Adrenal gland (tissue), 12 donors: ENCODE data around the gene A1BG. TPM values are rescaled to one million over a fixed set of nuclear protein-coding genes. Genes with fewer than 3 reads are reported as not detected.

Experiments used
- DNase-seq, 7 donors: peaks; one replicate each; pipeline ENCODE4 v3.0.0-alpha.2; 2019 to 2020
- H3K27ac ChIP-seq, 5 donors: fragments of 200-600 bp; sonication (generic) in 4 of 5; 1 replicate in 3 of 5; 2 replicates in 2 of 5; pipeline versions ENCODE4 v1.5.1 to v1.8.0; 2016 to 2020; ENCODE audit warnings: mild to moderate bottlenecking in 1 of 5
- H3K27me3 ChIP-seq: fragments of 200-600 bp; 2 replicates; pipeline ENCODE4 v1.8.0; 2021
- H3K36me3 ChIP-seq, 2 donors: fragments of 200-600 bp; replicated peaks in 1 of 2; 1 replicate in 1 of 2; 2 replicates in 1 of 2; pipeline versions ENCODE4 v1.5.1 to v1.8.0; 2018 to 2022
- H3K4me1 ChIP-seq, 2 donors: fragments of 200-600 bp; replicated peaks in 1 of 2; 1 replicate in 1 of 2; 2 replicates in 1 of 2; pipeline versions ENCODE4 v1.5.1 to v1.8.0; 2018 to 2021
- H3K4me3 ChIP-seq, 4 donors: fragments of 200-600 bp; sonication (generic) in 3 of 4; one replicate each; pipeline ENCODE4 v1.5.1; 2016 to 2018
- H3K9me3 ChIP-seq, 3 donors: fragments of 200-600 bp; sonication (generic) in 1 of 3; replicated peaks in 1 of 3; 1 replicate in 2 of 3; 2 replicates in 1 of 3; pipeline versions ENCODE4 v1.5.1 to v1.8.0; 2016 to 2021
- CTCF ChIP-seq, 6 experiments: fragments of 450-650 bp in 4 of 6; fragments of 200-600 bp in 2 of 6; sonication (generic) in 1 of 6; IDR thresholded peaks; 1 replicate in 5 of 6; 2 replicates in 1 of 6; pipeline versions ENCODE4 v1.5.1 to v1.8.0; 2016 to 2021; ENCODE audit warnings: antibody characterized with exemption in 6 of 6, mild to moderate bottlenecking in 2 of 6, moderate library complexity in 1 of 6
- POLR2A ChIP-seq, 2 donors: fragments of 450-650 bp; IDR thresholded peaks; one replicate each; pipeline ENCODE4 v1.6.1; 2017; ENCODE audit warnings: antibody characterized with exemption in 2 of 2, mild to moderate bottlenecking in 2 of 2, moderate library complexity in 1 of 2
- WGBS, 4 donors: extraction: QIAGEN DNeasy Blood & Tissue Kit in 2 of 4; methylation state at CpG; one replicate each; pipeline versions ENCODE4 v1.1.5 to v1.1.7; 2013 to 2017; 5-methylcytosine and 5-hydroxymethylcytosine counted together
- intact Hi-C, 2 donors: fragments of 100-400 bp; cut with DNase I; formaldehyde crosslinking; loops; one replicate each; pipeline versions ENCODE4 v1.14.1 to v1.15.0; 2022 to 2023
- polyA plus RNA-seq, 3 donors: library from polyadenylated mRNA; stranded (reverse); fragments of 200-250 nt in 2 of 3; fragments of 350-450 nt in 1 of 3; fragmentation: Illumina TruSeq in 1 of 3; extraction: RNeasy Lipid Tissue Mini Kit (QIAGEN cat#74804) in 1 of 3; gene quantifications; one replicate each; pipeline ENCODE4 v1.2.3, GENCODE V29; 2013 to 2014
- total RNA-seq, 9 donors: library from RNA; depleted of rRNA in 4 of 9; stranded (reverse); fragments of >200 nt in 4 of 9; fragments of 120-200 nt in 1 of 9; fragmentation: NEBNext Ultra II Directional in 1 of 9; extraction: Animal tissue kit (Norgen Biotek cat#: 25700) in 1 of 9; gene quantifications; one replicate each; pipeline versions ENCODE4 v1.1.0 to v1.2.4, GENCODE V29; 2013 to 2023
- donor health status: healthy with polysubstance abuse.
- donor health status: Bipolar disorder and iron deficiency.
- donor health status: DM: yes; HTN: yes; CAD: no.
- donor health status: DM: no; HTN: no; CAD: no.
- donor health status: DM: no; HTN: no; CAD: no.
- donor health status: DM: yes; HTN: yes; CAD: no.

A1BG gene
- total and polyA plus RNA-seq, 12 donors: 0.39 to 41.3 (median 6.6) TPM; not detected in 1

GRCh38 chr19:58394821-58395219, 41.5 kb upstream of the A1BG start:
- Histone ChIP-seq H3K27ac (no peak overlapping the region), H3K4me3 (no peak overlapping the region), H3K36me3 (peaks cover 0 to 47% of the 10 kb centered on the region in 2 donors), H3K4me1 (peaks cover 0 to 4% of the 10 kb centered on the region in 2 donors), H3K27me3 (peaks cover 4% of the 10 kb centered on the region), H3K9me3 (no peaks in the 10 kb centered on the region)
- no peak for DNase-seq
- intact Hi-C loops: no loop called here
- 62 to 93% (median 68%) methylated on average over 2 to 3 of the region's 3 CpGs for WGBS, 4 donors
- no peak for TF ChIP-seq CTCF (IDR thresholded peaks at IDR 0.05)

- intact Hi-C loops: no loop called here
- 84 to 92% (median 87%) methylated on average over 4 of the region's 4 CpGs for WGBS, 4 donors
- no peak for TF ChIP-seq POLR2A (IDR thresholded peaks at IDR 0.05)
These were observed 40.4 kb upstream of the A1BG start for GRCh38 chr19:58393725-58394033.

GRCh38 chr19:58392945-58393724, 39.8 kb upstream of the A1BG start:
- 87 to 94% (median 91%) methylated on average over 17 to 26 of the region's 26 CpGs for WGBS, 4 donors
- no peak for DNase-seq
- TF ChIP-seq POLR2A (IDR thresholded peaks at IDR 0.05) (no peak), CTCF (IDR thresholded peaks at IDR 0.05) (no peak)
- H3K27ac ChIP-seq: no peak overlapping the region
- no peak overlapping the region for H3K4me3 ChIP-seq
- peaks cover 4% of the 10 kb centered on the region for H3K27me3 ChIP-seq
- H3K36me3 ChIP-seq: peaks cover 0 to 58% of the 10 kb centered on the region in 2 donors
- H3K9me3 ChIP-seq: no peaks in the 10 kb centered on the region
- intact Hi-C loops: no loop called here
- peaks cover 5 to 6% of the 10 kb centered on the region in 2 donors for H3K4me1 ChIP-seq

More at GRCh38 chr19:58393725-58394033, 40.4 kb upstream of the A1BG start:
- no peak overlapping the region for H3K4me3 ChIP-seq
- H3K4me1 ChIP-seq: peaks cover under 1 to 4% of the 10 kb centered on the region in 2 donors
- no peak overlapping the region for H3K27ac ChIP-seq
- peaks cover 0 to 58% of the 10 kb centered on the region in 2 donors for H3K36me3 ChIP-seq
- peaks cover 4% of the 10 kb centered on the region for H3K27me3 ChIP-seq
- DNase-seq: no peak
- H3K9me3 ChIP-seq: no peaks in the 10 kb centered on the region

- Histone ChIP-seq H3K27ac (peak overlapping the region in 3 of 5 donors; percentile 97 to 98 (median 97)), H3K27me3 (no peaks in the 10 kb centered on the region), H3K9me3 (no peaks in the 10 kb centered on the region), H3K36me3 (peaks cover 0 to 40% of the 10 kb centered on the region in 2 donors), H3K4me3 (peak overlapping the region in 2 of 4 donors; percentile 74 to 86), H3K4me1 (peaks cover 22 to 27% of the 10 kb centered on the region in 2 donors)
- no peak for DNase-seq
- no peak for TF ChIP-seq CTCF (IDR thresholded peaks at IDR 0.05)
- no peak for TF ChIP-seq POLR2A (IDR thresholded peaks at IDR 0.05)
- 66 to 74% (median 71%) methylated on average over 3 of the region's 3 CpGs for WGBS, 4 donors
- intact Hi-C loops: no loop called here
These were observed 34.9 kb upstream of the A1BG start for GRCh38 chr19:58388175-58388526.
